Duodenal mucosa (tissue), 2 donors: ENCODE data around the gene SSX2IP.

Experiments used
- H3K27ac ChIP-seq: one replicate; pipeline ENCODE4 v1.7.0; 2013; ENCODE audit warnings: low read depth, low read length
- H3K27me3 ChIP-seq, 2 donors: one replicate each; pipeline ENCODE4 v1.7.0; 2013; ENCODE audit warnings: low read length in 2 of 2, control low read depth in 1 of 2; ENCODE audit not compliant: insufficient read depth in 2 of 2, control insufficient read depth in 1 of 2
- H3K36me3 ChIP-seq, 2 donors: one replicate each; pipeline ENCODE4 v1.7.0; 2013; ENCODE audit warnings: low read length in 2 of 2, control low read depth in 1 of 2; ENCODE audit not compliant: insufficient read depth in 2 of 2, control insufficient read depth in 1 of 2
- H3K4me1 ChIP-seq, 2 donors: one replicate each; pipeline ENCODE4 v1.7.0; 2013; ENCODE audit warnings: low read length in 2 of 2, control low read depth in 1 of 2; ENCODE audit not compliant: insufficient read depth in 2 of 2, control insufficient read depth in 1 of 2
- H3K4me3 ChIP-seq, 2 donors: one replicate each; pipeline ENCODE4 v1.7.0; 2013; ENCODE audit warnings: low read length in 2 of 2, low read depth in 1 of 2
- H3K9ac ChIP-seq, 2 donors: one replicate each; pipeline ENCODE4 v1.7.0; 2013; ENCODE audit warnings: low read length in 2 of 2, low read depth in 1 of 2
- H3K9me3 ChIP-seq, 2 donors: one replicate each; pipeline ENCODE4 v1.7.0; 2013; ENCODE audit warnings: low read length in 2 of 2, control low read depth in 1 of 2; ENCODE audit not compliant: control insufficient read depth in 1 of 2

Gene SSX2IP

GRCh38 chr1:84711121-84711520 lies 20.9 kb upstream of the SSX2IP start:
- no peaks in the 10 kb centered on the region for H3K27me3 ChIP-seq
- H3K9me3 ChIP-seq: no peaks in the 10 kb centered on the region
- peaks cover 0 to 6% of the 10 kb centered on the region in 2 donors for H3K4me1 ChIP-seq
- no peaks in the 10 kb centered on the region for H3K36me3 ChIP-seq
- no peak overlapping the region for H3K9ac ChIP-seq
- no peak overlapping the region for H3K27ac ChIP-seq
- H3K4me3 ChIP-seq: no peak overlapping the region

DNA sequence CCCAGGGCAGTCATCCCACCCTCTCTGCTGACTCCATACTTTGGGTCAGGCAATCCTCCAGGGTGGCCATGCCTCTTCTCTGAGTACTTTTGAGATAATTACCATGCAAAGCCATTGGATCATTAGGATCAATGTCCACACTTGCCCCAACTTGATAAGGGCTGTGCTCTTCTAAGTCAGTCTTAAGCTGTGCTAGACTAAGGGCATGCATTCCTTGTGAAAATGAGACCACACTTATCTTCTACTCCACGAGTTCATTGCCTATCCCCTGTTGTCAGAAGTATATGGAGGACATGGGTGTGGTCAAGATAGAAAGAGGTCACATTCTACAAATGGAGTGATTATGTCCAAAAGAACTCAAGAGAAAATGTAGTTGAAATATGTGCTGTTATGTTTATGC lies 18.9 kb upstream of the SSX2IP start:
- Histone ChIP-seq H3K9me3 (no peaks in the 10 kb centered on the region), H3K27ac (no peak overlapping the region), H3K36me3 (no peaks in the 10 kb centered on the region), H3K9ac (no peak overlapping the region), H3K4me1 (peaks cover 5 to 15% of the 10 kb centered on the region in 2 donors), H3K4me3 (no peak overlapping the region), H3K27me3 (no peaks in the 10 kb centered on the region)

GRCh38 chr1:84708031-84708430 lies 17.8 kb upstream of the SSX2IP start:
- Histone ChIP-seq H3K9ac (no peak overlapping the region), H3K9me3 (no peaks in the 10 kb centered on the region), H3K36me3 (no peaks in the 10 kb centered on the region), H3K4me1 (peaks cover 5 to 15% of the 10 kb centered on the region in 2 donors), H3K4me3 (no peak overlapping the region), H3K27ac (no peak overlapping the region), H3K27me3 (no peaks in the 10 kb centered on the region)

- Histone ChIP-seq H3K9ac (no peak overlapping the region), H3K4me1 (peaks cover 5 to 13% of the 10 kb centered on the region in 2 donors), H3K27me3 (no peaks in the 10 kb centered on the region), H3K9me3 (no peaks in the 10 kb centered on the region), H3K4me3 (no peak overlapping the region), H3K27ac (no peak overlapping the region), H3K36me3 (no peaks in the 10 kb centered on the region)
These were observed 15.3 kb upstream of the SSX2IP start for GRCh38 chr1:84705513-84705912.

DNA sequence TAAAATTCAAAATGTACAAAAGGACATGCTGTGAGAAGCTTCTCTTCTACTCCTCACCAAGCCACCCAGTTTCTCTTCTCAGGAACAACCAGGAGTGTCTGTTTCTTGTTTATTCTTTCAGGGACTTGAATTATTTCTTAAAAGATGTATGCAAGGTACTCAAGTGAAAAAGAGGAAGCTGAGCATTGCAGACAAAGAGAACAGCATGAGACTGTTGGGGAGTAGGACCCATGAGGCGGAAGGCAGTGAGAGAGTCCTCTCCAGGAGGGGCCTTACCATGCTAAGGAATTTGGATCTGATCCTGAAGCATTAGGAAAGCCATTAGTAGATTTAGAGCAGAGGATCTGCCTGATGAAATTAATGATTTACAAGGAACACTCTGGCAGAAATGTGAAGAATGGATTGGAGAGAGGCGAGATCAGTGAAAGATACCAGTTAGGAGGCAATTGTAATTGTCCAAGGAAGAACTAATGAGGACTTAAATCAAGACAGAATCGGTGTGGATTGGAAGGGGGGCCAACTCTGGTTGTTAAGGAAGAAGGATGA lies 14.7 kb upstream of the SSX2IP start:
- no peak overlapping the region for H3K27ac ChIP-seq
- no peak overlapping the region for H3K9ac ChIP-seq
- H3K27me3 ChIP-seq: no peaks in the 10 kb centered on the region
- no peak overlapping the region for H3K4me3 ChIP-seq
- H3K9me3 ChIP-seq: no peaks in the 10 kb centered on the region
- H3K4me1 ChIP-seq: peaks cover 8 to 18% of the 10 kb centered on the region in 2 donors
- no peaks in the 10 kb centered on the region for H3K36me3 ChIP-seq

DNA sequence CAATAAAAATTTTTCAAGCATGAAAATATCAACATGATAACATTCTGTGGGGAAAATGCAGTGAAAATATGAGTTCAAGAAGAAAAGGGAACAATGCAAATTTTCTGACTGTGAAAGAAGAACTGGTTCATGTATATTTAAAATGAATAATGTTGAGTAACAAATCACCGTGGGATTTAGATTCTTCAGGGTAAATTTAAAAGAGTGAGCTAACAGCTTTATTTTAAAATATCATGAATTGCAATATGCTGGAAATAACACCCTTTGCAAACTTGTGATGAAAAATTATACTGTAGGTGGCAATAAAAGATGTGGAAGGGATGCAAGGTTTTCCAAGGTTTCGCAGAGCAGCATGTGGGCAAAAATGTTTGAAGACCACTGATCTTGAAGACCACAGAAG lies 13.2 kb upstream of the SSX2IP start:
- Histone ChIP-seq H3K4me1 (peaks cover 20 to 29% of the 10 kb centered on the region in 2 donors), H3K4me3 (no peak overlapping the region), H3K9ac (no peak overlapping the region), H3K27me3 (no peaks in the 10 kb centered on the region), H3K36me3 (no peaks in the 10 kb centered on the region), H3K27ac (no peak overlapping the region), H3K9me3 (no peaks in the 10 kb centered on the region)

- Histone ChIP-seq H3K9me3 (no peaks in the 10 kb centered on the region), H3K27ac (no peak overlapping the region), H3K36me3 (no peaks in the 10 kb centered on the region), H3K4me3 (no peak overlapping the region), H3K9ac (no peak overlapping the region), H3K4me1 (peaks cover 21 to 41% of the 10 kb centered on the region in 2 donors), H3K27me3 (no peaks in the 10 kb centered on the region)
These were observed 11.9 kb upstream of the SSX2IP start for GRCh38 chr1:84702143-84702542.

GRCh38 chr1:84701376-84701775 lies 11.1 kb upstream of the SSX2IP start:
- no peak overlapping the region for H3K27ac ChIP-seq
- no peak overlapping the region for H3K4me3 ChIP-seq
- no peaks in the 10 kb centered on the region for H3K9me3 ChIP-seq
- H3K4me1 ChIP-seq: peaks cover 21 to 41% of the 10 kb centered on the region in 2 donors
- H3K36me3 ChIP-seq: no peaks in the 10 kb centered on the region
- no peak overlapping the region for H3K9ac ChIP-seq
- H3K27me3 ChIP-seq: no peaks in the 10 kb centered on the region

- Histone ChIP-seq H3K27ac (no peak overlapping the region), H3K27me3 (no peaks in the 10 kb centered on the region), H3K36me3 (no peaks in the 10 kb centered on the region), H3K9me3 (no peaks in the 10 kb centered on the region), H3K4me1 (peaks cover 16 to 36% of the 10 kb centered on the region in 2 donors), H3K9ac (no peak overlapping the region), H3K4me3 (no peak overlapping the region)
These were observed 9.8 kb upstream of the SSX2IP start for GRCh38 chr1:84700070-84700469.

- H3K27me3 ChIP-seq: no peaks in the 10 kb centered on the region
- no peak overlapping the region for H3K4me3 ChIP-seq
- peaks cover 16 to 31% of the 10 kb centered on the region in 2 donors for H3K4me1 ChIP-seq
- H3K9me3 ChIP-seq: no peaks in the 10 kb centered on the region
- no peaks in the 10 kb centered on the region for H3K36me3 ChIP-seq
- no peak overlapping the region for H3K9ac ChIP-seq
- H3K27ac ChIP-seq: no peak overlapping the region
These were observed 8.2 kb upstream of the SSX2IP start for GRCh38 chr1:84698151-84699110.
